Adrenal gland (tissue), 5 donors: ENCODE results near the gene SCGB1A1.
"Not testable (repeated sequence)": the region's sequence is repeated elsewhere in the genome, so short reads cannot be mapped to it uniquely, and the experiment has no call there.

Experiments used
- CTCF ChIP-seq, 6 experiments: fragments of 450-650 bp in 4 of 6; fragments of 200-600 bp in 2 of 6; sonication (generic) in 1 of 6; IDR thresholded peaks; 1 replicate in 5 of 6; 2 replicates in 1 of 6; pipeline versions ENCODE4 v1.5.1 to v1.8.0; 2016 to 2021; ENCODE audit warnings: antibody characterized with exemption in 6 of 6, mild to moderate bottlenecking in 2 of 6, moderate library complexity in 1 of 6
- POLR2A ChIP-seq, 2 donors: fragments of 450-650 bp; IDR thresholded peaks; one replicate each; pipeline ENCODE4 v1.6.1; 2017; ENCODE audit warnings: antibody characterized with exemption in 2 of 2, mild to moderate bottlenecking in 2 of 2, moderate library complexity in 1 of 2
- donor health status: DM: no; HTN: no; CAD: no.

DNA sequence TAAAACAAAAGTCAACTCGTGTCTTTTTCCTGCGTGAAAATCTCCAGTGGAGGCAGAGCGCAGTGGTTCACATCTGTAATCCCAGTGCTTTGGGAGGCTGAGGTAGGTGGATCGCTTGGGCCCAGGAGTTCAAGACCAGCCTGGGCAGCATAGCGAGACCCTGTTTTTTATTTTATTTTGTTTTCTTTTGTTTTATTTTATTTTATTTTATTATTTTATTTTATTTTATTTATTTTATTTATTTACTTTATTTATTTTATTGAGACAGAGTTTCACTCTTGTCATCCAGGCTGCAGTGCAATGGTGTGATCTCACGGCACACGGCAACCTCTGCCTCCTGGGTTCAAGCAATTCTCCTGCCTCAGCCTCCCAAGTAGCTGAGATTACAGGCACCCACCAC lies 31.1 kb downstream of the SCGB1A1 start:
- not testable (repeated sequence) for TF ChIP-seq CTCF, POLR2A (IDR thresholded peaks at IDR 0.05)
